NCI-H2196 treated with DMSO at 0.1 percent for 48 hours (cell line): ENCODE data around the gene PRR3.
"Not testable (repeated sequence)": the region's sequence is repeated elsewhere in the genome, so short reads cannot be mapped to it uniquely, and the experiment has no call there.

Experiments
- DNase-seq: peaks from one replicate; lab custom pipeline; 2025; ENCODE audit not compliant: unreplicated experiment; lab: John Stamatoyannopoulos, UW

Gene PRR3

GRCh38 chr6:30556906-30557682 lies at the start of gene PRR3:
TSS of gene PRR3 (plus strand) at chr6:30557295. CDS start at chr6:30557345, 50 bp downstream.
- peak; percentile 87 for DNase-seq

DNA sequence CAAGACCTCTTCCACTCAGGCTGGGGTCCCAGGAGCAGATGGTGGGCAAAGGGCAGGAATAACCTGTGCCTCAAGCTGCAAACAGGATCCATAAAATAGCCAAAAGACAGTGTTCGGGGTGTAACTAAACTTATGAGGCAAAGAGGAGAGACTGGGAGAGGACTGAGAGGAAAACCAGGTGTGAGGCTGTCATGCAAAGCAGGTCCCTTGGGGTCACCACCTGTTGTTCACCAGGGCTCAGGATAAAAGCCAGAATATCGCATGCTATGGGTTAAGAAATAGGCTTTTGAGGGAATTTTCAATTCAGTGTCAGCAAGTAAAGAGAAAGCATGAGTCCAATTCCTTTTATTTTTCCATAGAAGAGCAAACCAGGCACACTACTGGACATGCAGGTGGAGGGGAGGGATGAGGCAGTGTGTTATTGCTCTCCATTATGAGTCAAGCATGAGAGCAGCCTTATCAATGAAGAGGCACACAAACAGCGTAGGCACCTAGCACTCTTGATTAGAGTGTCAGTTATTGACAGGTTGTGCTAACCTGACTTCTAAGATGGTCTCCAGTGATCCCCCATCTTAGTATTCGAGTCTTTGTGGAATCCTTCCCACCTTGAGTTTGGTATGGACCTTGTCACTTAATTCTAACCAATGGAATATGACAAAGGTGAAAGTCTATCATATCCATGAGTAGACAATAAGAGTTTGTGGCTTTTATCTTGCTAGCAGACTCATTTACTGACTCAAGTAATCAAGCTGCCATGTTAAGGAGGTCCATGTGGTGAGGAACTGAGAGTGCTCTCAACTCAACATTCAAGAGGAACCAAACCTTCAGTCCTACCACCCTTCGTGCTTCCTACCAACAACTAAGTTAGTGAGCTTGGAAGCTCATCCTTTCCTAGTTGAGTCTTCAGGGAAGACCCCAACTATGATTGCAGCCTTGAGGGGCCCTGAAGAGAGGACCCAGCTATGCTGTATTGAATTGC lies 49.0 kb upstream of the PRR3 start:
- DNase-seq: no peak

DNA sequence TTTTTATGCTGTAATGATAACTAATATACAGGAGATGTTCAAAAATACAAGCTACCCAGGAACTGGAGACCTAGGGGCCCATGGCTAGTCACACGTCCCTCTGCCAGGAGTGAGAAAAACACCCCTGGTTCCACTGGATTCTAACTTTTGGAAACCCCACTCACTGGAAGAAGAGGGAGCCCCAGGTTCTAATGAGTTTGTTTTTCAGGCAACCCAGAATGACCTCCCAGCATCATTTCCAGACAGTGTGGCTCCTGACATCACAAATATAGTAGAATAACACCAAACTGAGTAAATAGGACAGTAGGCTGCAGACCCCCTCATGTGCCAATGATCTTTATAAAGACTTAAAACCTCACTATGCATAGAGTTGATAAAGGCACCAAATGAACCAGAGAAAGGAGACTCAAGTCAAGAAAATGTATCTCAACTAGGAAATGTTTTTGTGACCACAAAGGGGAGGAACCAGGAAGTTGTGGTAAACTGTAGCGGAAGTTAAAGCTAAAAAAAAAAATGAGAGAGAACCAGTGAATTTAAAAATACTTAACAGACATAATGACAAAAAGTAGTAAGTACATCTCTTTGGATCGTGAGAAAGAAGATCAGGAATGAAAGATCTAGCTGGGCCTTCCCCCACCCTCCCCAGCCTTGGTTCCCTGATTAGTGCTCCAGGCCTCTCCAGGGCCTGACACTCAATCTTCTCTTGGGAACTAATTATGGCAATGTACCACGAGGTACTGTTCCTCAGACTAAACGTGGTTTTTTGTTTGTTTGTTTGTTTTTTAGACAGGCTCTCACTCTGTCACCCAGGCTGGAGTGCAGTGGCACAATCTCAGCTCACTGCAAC lies 48.0 kb upstream of the PRR3 start:
- DNase-seq: no peak

DNA sequence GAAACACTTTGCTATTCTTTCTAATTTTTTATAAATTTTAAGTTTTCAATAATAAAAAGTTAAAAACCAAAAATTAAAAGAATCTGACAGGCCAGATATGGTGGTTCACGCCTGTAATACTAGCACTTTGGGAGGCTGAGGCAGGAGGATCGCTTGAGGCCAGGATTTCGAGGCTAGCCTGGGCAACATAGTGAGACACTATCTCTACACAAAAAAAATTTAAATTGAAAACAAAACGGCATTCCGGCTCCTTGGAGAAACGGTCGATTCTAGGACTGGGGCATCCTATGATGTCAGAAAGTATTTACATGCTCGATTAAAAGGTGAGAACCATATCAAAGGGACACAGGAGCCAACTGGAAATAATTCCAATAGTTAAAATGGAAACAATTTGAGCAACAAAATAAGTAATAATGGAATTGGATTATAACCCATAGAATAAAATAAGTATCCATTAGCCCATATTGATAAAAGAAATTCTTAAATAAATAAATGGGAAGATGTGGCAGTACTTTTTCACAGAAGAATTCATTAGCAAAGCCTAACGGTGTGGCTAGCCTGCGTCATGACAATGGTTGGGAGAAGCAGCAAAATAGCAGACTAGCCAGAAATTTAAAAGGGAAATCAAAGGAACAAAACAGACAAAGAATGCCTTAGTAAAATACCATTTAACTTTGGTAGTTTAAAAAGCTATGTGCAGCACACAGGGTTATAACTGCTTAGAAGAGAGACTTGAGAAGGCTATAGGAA lies 46.5 kb upstream of the PRR3 start:
- DNase-seq: no peak

DNA sequence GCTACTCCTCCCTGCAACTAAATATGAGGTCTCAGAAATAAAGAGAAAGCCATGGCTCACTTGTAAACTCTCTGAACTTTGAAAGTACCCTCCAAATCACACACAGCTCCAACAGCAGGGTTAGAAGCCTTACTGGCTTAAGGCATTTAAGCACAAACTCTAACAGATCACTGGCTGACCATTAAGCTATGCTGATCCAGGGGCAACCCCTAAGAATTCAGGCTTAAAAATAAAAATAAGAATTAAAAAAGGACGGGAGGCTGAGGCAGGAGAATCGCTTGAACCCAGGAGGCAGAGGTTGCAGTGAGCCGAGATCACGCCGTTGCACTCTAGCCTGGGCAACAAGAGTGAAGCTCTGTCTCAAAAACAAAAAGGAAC lies 45.9 kb upstream of the PRR3 start:
- DNase-seq: no peak

GRCh38 chr6:30513451-30513850 lies 43.6 kb upstream of the PRR3 start:
- no peak for DNase-seq

- DNase-seq: no peak
These were observed 42.0 kb upstream of the PRR3 start for GRCh38 chr6:30515106-30515505.

DNA sequence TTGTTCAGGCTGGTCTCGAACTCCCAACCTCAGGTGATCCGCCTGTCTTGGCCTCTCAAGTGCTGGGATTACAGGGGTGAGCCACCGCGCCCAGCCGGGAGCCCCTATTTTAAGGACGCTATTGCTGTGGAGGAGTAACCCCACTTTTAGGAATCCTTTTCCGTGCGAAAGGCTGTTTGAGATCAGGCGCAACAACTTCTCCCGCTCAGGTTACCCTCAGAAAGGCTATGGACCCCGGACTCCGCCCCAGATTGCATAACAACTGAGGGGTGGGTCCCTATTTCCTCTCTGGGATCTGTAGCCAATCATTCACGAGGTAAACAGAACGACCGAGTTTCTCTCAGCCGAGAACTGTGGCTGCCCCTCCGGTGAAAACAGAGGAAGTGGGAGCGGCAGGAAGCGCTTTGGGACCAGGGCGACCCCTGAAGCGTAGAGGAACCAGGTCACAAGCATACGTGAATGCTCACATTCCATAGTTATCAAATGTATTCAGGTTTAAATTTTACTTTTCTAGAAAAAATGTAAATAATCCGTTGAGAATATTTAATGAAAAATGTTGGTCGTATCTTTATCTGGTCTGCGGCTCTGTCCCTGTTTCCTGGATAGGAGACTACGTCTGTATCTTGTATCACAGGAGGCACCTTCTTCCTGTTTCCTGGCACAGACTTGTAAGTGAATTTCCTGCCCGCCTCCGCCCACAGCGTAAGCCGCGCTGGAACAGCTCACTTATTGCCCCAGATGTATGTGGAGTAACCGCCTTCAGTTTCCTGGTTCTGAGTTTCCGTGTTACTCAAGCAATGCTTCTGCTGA lies 40.9 kb upstream of the PRR3 start:
- no peak for DNase-seq

GRCh38 chr6:30516754-30517076 lies 40.4 kb upstream of the PRR3 start:
- not testable (repeated sequence) for DNase-seq

GRCh38 chr6:30517767-30518504 lies 39.2 kb upstream of the PRR3 start:
- DNase-seq: not testable (repeated sequence)

DNA sequence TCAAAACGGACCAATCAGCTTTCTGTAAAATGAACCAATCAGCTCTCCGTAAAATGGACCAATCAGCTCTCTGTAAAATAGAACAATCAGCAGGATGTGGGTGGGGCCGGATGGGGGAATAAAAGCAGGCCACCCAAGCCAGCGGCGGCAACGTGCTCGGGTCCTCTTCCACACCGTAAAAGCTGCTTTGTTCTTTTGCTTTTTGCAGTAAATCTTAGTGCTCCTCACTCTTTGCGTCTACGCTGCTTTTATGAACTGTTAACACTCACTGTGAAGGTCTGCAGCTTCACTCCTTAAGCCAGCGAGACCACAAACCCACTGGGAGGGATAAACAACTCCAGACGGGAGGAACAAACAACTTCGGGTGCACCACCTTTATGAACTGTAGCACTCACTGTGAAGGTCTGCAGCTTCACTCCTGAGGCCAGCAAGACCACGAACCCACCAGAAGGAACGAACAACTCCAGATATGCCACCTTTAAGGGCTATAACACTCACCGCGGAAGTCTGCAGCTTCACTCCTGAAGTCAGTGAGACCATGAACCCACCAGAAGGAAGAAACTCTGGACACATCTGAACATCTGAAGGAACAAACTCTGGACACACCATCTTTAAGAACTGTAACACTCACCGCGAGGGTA lies 38.5 kb upstream of the PRR3 start:
- DNase-seq: not testable (repeated sequence)

GRCh38 chr6:30520522-30520921 lies 36.6 kb upstream of the PRR3 start:
- DNase-seq: no peak

DNA sequence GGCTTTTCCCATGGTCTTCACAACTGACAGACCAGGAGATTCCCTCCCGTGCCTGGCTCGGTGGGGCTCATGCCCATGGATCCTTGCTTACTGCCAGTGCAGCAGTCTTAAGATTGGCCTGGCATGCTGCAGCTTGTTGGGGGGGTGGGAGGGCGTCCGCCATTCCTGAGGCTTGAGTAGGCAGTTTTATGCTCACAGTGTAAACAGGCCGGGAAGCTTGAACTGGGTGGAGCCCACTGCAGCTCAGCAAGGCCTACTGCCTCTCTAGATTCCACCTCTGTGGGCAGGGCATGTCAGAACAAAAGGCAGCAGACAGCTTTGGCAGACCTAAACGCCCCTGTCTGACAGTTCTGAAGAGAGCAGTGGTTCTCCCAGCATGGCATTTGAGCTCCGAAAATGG lies 36.0 kb upstream of the PRR3 start:
- DNase-seq: not testable (repeated sequence)

GRCh38 chr6:30521952-30522351 lies 35.1 kb upstream of the PRR3 start:
- not testable (repeated sequence) for DNase-seq

GRCh38 chr6:30526444-30526843 lies 30.7 kb upstream of the PRR3 start:
- not testable (repeated sequence) for DNase-seq

DNA sequence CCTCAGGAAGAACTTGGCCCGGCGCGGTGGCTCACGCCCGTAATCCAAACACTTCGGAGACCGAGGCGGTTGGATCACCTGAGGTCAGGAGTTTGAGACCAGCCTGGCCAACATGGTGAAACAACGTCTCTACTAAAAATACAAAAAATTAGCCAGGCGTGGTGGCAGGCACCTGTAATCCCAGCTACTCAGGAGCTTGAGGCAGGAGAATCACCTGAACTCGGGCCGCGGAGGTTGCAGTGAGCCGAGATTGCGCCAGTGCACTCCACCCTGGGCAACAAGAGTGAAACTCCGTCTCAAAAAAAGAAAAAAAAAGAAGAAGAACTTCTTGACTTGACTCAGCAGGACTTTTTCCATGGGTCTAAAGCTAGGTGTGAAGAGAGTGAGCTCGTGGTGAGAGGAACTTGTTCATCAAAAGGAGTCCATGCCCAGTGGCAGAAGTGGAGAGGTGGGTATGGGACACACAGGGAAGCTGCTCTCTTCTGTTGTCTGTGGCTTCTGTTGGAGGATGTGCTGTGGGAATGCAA lies 27.7 kb upstream of the PRR3 start:
- not testable (repeated sequence) for DNase-seq

DNA sequence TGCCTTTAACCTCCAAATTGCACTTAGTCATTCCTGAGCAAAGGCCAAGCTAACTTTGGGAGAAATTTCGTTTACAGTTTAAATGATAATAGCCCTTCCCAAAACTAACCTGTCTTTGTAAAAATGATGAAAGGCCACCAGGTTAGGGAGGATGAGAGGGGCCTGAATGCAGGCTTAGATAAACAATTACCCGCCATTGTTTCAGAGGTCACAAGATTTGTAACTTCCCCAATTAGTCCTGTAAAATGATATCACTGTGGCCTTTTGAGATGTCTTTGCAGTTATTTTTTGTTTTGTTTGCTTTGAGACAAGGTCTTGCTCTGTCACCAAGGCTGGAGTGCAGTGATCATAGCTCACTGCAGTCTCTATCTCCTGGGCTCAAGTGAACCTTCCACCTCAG lies 27.1 kb upstream of the PRR3 start:
- no peak for DNase-seq
